Left renal pelvis (tissue), 4 donors: ENCODE results near the gene RGS8. TPM values are rescaled to one million over a fixed set of nuclear protein-coding genes. Genes with fewer than 3 reads are reported as not detected.

Source experiments
- DNase-seq, 4 donors: peaks; one replicate each; pipeline ENCODE4 v3.0.0-alpha.2; 2013; ENCODE audit warnings: low read depth in 4 of 4, low spot score in 3 of 4
- polyA plus RNA-seq, 4 donors: library from polyadenylated mRNA; unstranded; fragments of 120-200 nt; gene quantifications; one replicate each; pipeline ENCODE4 v1.2.1, GENCODE V29; 2013; ENCODE audit not compliant: insufficient read length in 4 of 4

RGS8 gene
- under 1 TPM in 3 of 4 donors, not detected in 1; 0.03 to 0.07 (median 0.03) TPM for polyA plus RNA-seq

DNA sequence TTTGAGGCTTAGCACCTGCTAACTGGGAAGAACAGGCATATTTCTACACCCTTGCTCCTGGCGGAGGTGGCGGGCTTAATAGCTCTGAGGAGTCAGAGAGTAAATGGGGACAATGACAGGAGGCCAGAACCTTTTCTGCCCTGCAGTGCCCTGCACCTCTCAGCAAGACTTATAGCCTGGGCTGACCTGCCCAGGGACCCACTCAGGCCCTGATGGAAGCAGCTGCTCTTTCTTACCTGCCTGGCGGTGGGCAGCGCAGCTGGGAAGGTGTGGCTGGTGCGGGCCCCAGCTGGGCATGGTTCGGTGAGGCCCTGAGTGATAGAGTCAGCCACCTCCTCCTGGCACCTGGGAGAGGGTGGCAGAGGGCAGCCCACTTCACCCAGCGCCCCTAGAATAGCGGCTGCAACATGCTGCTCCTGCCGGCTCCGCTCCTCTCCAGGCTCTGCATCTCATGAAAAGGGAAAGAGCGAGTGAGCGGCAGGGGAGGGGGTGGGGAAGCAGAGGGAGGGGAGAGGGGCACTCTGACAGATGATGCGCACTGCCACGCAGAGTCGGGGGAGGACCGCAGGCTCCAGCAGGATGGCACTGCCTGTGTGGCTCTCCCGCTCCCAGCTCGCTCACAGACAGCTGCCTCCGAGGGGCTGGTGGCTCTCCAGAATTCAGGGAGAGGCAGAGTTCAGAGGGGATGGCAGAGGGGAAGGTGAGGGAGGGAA, at the start of gene RGS8:
TSS of gene RGS8 (minus strand) at position 472 of the 713 bp plus-strand sequence. CDS start 14,938 bp downstream, outside the sequence.
- no peak for DNase-seq

DNA sequence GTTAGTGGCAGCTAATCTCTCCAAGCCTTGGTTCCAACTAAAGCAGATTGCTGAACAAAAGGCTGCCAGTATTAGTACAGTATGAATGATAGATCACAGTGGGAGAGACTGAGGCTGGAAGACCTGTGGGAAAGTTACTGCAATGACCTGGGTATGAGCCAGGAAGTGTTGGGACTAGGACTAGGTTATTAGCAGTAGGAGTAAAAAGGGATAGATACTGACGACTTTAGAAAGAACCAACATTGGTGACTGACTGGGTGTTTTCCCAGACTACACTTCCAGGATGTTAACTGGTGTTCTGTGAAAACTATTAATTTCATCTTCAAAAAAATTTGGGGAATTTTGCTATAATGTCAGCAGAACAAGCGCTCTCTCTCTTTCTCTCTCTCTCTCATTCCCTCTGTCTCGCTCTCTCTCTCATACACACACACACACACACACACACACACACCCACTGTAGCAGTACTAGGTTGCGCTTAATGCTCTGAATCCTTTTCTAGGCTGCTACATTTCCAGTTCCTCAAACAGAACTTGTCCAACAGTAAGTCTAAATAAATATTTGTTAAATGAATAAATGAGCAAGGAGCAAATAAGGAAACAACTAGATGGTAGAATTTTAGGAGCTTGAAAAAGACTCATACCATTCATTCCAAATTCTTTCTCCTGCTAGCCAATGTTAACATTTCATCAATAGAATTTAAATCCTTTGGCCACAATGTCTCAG, 47.6 kb upstream of the RGS8 start:
- no peak for DNase-seq

DNA sequence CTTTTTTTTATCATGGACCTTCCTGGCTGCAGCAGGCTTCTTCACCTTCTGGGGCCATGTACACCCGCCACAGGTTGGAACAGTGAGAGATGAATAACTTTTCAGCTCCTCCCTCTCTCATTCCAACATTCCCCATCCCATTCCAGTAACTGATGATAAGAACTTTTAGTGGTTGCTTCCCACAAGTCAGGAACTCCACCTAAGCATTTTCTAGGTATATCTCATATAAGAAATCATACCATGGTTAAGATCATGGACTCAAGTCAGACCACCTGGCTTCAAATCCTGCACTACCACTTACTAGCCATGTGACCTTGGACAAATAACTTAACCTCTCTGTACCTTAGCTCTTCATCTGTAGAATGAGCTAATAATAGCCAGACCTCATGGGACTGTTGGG, 42.5 kb upstream of the RGS8 start:
- DNase-seq: no peak

GRCh38 chr1:182725259-182726255, 41.2 kb upstream of the RGS8 start:
- no peak for DNase-seq

GRCh38 chr1:182724215-182724614, 39.8 kb upstream of the RGS8 start:
- DNase-seq: no peak

DNA sequence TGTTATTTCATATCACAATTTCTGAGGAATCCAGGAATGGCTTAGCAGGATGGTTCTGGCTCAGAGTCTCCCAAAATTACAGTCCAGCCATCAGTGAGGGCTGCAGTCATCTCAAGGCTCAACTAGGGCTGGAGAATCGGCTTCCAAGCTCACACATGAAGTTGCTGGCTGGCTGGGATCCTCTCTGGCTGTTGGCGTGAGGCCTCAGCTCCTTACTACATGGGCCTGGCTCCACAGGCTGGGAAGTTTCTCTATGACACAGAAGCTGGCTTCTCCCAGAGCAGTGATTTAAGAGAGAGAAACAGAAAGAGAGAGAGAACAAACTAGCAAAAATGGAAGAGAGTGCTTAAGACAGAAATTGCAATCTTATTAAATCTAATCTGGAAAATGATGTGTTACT, 38.8 kb upstream of the RGS8 start:
- no peak for DNase-seq

- no peak for DNase-seq
These were observed 37.1 kb upstream of the RGS8 start for GRCh38 chr1:182721525-182721924.

- no peak for DNase-seq
These were observed 36.1 kb upstream of the RGS8 start for GRCh38 chr1:182720463-182720862.

- DNase-seq: no peak
These were observed 35.2 kb upstream of the RGS8 start for GRCh38 chr1:182719553-182719952.

- DNase-seq: no peak
These were observed 33.9 kb upstream of the RGS8 start for GRCh38 chr1:182718311-182718710.

DNA sequence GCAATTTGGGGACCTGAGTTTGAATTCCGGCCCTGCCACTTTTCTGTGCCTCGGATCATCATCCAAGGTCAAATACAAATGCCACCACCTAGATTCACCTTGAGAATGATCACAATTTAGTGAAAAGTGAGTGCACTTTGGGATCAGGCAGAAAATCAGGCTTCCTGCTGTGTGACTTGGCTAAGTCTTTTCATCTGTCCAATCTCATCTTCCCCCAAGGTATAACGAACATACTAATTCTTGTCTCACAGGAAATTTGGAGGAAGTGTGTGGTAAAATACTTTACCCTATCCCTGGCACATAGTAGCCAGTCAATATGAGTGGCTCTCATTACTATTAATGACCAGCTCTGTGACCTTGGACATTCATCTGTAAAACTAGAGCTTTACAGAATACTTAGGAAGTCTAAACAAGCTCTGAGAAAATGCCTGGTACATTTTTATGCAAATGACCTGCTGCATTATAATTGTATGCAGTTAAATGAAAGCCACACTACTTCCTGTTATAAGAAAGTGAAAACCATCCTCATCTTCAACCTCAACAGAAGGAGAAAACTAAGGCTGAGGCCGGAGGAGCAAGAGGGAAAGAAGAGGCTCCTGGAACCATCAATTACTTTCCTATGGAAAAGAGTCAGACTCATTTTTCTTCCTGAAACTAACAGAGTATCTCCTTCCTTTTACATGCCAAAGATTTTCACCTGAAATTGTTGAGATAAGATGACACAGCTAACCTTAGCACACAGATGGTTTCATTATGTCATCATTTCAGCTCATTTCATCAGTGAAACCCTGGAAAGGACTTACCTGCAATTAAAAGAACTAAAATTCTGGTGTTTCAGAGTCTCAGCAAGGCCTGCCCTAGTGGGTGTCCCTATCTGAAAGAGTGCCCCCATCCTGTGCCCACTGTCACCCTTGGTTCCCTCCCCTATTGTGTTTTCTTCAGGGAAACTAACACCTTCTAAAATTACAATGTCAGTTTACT, 32.6 kb upstream of the RGS8 start:
- DNase-seq: no peak

DNA sequence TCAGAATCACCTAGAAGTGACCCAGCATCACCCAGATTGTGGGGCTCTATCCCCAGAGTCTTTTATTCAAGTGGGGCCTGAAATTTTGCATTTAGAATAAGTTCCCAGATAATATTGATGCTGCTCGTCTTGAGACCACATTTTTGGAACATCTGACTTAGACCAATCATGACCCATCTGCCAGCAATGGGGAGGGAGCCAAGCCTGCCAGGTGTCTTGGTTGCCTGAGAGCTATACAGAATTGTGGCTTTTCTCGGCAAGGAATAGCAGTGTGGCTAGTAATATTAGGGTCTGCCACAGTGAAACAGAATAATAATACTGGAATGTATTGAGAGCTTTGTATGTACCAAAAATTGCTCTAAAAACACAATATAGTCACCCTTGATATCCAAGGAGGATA, 31.1 kb upstream of the RGS8 start:
- no peak for DNase-seq

DNA sequence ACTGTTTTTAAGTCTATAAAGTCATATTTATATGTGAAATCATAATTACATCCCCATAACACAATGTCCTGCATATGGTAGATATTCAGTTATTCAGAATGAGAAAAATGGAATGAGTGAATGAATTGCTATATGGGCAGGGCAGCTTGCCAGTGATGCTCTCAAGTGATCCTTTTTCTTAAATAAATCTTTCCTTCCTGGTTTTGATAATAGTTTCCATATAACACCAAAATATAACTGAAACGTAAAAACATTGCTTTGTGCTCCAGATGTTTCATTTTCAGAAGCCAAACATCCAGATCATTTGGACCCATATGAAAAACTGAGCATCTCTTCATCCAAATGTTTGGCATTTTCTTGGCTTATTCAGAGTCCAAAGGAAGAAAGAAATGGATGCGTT, 30.2 kb upstream of the RGS8 start:
- no peak for DNase-seq

DNA sequence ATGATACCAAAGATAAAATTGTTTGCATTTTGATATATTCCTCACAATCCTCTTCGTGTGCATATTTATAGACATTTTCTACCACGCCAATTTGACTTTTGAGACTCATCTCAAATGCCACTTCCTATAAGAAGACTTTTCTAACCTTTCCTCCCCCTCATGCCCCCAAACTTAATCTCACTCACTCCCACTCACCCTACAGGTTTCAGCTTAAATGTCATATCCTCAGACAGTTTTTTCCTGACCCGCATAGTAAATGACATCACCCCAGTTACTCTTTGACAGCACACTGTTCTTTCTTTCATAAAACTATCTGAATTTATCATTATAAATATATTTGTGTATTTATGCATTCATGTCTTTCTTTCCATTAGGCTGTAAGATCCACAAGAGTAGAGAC, 29.6 kb upstream of the RGS8 start:
- no peak for DNase-seq

- no peak for DNase-seq
These were observed 29.1 kb upstream of the RGS8 start for GRCh38 chr1:182713492-182713891.

- DNase-seq: no peak
These were observed 25.5 kb upstream of the RGS8 start for GRCh38 chr1:182709855-182710254.

DNA sequence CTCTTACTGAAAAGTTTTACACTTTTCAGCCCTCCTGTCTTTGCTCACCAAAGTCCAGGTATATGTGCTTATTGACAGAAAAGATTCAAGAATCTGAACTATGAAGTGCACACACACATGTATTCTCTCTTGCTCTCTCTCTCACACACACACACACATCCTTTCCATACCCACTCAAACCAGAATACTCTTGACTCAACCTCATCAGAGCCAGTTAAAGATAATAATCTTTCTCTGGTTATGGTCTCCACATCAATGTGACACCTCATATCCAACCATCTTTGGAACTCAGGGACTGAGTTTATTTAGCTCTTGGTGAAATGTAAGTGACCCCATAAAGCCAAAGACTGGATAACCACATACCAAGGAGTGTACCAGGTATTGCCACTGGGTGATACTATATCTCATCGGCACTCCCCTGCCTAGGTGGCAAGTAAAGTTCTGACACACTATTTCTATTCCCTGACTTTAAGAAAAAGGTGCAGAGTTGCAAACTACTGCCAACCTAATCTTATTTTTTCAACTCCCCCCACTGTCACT, 24.9 kb upstream of the RGS8 start:
- DNase-seq: no peak

DNA sequence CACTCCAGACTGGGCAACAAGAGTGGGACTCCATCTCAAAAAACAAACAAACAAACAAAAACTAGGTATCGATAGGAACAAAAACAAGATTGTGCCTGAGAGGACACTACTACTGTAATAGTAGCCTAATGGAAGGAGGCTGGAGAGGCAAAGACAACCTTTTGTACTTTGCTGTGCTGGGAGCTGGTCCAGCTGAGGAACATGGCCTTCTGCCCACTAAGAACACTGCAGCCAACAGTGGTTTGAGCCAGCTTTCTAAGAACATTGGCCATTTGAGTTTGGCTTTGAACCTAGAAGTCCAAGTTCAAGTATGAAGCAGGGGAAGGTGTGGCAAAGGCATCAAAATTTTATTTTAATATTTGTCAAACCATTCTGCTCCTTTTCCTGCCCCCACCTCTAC, 22.7 kb upstream of the RGS8 start:
- DNase-seq: no peak

GRCh38 chr1:182704677-182705076, 20.3 kb upstream of the RGS8 start:
- DNase-seq: no peak

DNA sequence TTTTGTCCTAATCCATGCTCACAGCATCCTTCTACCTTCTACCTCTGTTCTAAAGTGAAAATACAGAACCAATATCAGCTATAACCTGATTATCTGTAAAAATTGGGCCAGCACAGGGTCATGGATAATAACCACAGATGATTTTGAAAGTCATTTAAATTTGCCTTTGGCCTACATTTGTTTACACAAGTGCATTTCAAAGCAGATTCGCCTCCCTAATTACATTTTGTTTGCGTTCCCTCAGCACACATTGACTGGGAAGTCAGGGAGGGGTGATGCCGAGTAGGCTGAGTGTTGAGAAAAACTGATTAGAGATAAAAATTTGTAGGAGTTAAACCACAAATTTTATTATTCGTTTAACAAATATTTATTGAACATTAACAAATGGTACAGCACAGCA, 19.2 kb upstream of the RGS8 start:
- no peak for DNase-seq
